Left renal cortex interstitium (tissue), 4 donors: ENCODE results near the gene EGR2. TPM values are rescaled to one million over a fixed set of nuclear protein-coding genes. Genes with fewer than 3 reads are reported as not detected.

Source experiments
- DNase-seq, 4 donors: peaks; one replicate each; pipeline ENCODE4 v3.0.0-alpha.2; 2013; ENCODE audit warnings: low read depth in 4 of 4, low spot score in 2 of 4, missing footprints in 1 of 4
- polyA plus RNA-seq, 4 donors: library from polyadenylated mRNA; unstranded; fragments of 120-200 nt; gene quantifications; one replicate each; pipeline ENCODE4 v1.2.1, GENCODE V29; 2013; ENCODE audit not compliant: insufficient read length in 4 of 4

EGR2 gene
- 10 to 100 TPM in 1 of 4 donors, 1 to 10 TPM in 1, under 1 TPM in 2; 0.77 to 13.2 (median 0.97) TPM for polyA plus RNA-seq

DNA sequence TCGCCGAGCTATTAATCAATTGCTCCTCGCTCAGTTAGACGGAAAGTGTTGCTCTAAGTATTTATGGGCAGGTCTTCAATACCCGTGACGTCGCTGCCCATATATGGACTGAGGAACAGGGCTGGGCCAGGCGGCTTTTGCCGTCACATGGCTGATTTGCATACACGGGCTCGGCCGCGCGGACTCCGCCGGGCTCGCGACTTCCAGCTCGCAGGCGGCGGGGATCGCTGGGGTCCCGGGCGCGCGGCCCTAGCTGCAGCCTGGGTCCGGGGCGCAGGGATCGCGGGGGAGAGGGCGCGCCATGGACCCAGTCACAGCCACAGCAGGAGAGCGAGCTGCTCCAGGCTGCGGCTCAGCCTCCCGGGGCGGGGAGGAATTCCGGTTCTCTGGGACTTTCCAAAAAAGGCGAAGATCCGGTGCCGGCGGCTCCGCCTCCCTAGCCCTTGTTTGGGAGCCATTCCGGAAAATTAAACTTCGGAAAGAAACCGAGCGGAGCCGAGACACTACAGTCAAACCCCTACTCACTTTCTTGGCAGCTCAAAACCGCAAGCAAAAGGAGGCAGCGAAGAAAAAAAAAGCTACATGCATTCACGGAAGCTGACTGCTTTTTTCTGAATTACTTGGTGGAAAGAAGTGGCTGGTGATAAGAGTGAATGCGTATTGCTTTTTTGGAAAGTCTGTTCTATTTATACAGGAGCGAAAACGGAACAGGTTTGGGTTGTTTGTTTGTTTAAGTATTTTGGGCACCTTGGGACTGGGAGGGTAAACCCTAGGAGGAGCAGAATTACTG is at the start of gene EGR2:
Gene EGR2, minus strand, starts transcription at position 36 of the 790 bp plus-strand sequence. CDS start 337 bp downstream, outside the sequence.
- peak in 3 of 4 donors; percentile 82 to 94 (median 88) for DNase-seq

DNA sequence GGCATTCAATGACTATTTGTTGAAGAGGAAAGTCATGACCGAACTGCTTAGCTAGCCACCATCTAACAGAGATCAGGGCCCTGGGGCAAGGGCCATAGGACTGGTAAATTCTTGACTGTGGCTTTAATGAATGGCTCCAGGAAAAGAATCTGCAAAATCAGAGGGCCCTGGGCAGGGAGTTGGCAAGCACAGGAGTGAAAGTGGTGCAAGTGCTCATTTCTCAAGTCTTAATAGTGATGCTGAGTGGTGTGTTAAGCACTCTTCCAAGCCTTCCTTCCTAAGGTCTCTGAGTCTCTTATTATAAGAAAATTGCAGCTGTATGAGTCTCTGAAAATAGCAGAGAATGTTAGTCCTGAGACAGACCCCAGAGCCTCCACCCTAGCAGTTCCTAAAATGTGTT is 46.3 kb upstream of the EGR2 start:
- no peak for DNase-seq

DNA sequence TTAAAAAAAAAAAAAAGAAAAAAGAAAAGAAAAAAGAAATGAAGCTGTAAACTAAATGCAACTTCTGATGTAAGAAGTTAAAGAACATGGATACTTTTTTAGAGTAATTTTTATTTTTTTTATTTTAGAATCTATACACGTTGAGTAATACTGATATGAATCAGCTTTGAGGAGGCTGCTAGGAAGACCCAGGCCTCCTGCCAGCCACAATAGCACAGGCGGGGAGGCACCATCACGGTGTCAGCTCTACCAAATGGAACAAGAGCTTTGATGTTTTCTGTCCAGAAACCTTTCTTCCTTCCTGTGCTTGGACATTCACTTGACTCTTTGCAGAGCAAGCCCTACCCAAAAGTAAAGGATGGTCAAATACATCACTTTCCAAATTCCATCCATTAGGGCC is 45.3 kb upstream of the EGR2 start:
- no peak for DNase-seq

DNA sequence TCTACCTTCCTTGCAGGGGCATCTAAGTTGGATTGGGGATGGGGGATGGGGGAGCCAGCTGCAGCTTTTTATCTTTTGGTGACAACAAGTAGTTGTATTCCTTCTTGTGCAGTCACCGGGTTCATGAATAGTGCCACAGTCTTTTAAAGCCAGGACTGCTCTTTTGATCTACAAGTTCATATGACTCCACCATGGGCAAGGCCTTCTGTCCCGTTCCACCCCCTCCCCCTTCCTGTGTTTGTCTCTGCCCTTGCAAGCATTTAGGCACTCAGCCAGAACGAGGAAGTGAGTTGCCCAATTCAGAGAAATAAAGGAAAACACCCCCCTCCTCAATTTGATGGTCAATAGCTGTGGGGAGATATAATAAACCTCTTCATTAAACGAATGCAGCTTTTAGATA is 44.8 kb upstream of the EGR2 start:
- DNase-seq = peak in 2 of 4 donors; percentile 5 to 16

DNA sequence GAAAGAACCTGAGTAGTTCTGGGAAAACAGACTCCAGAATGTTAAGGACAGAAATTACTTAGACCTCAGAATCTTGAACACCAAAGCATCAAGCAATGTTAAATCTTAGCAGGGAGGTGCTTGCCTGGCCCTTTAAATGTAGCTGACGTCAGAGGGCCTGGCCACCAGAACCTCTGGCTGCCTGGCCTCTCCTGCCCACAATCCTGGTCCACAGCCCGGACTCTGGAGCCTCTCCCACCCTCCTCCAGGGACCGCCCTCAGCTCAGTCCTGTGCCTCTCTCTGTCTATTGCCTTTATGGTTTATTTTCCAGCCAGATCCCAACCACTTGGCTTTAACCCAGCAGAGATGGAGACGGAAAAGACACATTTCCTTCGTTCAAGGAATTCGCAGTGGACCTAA is 42.2 kb upstream of the EGR2 start:
- DNase-seq = no peak

DNA sequence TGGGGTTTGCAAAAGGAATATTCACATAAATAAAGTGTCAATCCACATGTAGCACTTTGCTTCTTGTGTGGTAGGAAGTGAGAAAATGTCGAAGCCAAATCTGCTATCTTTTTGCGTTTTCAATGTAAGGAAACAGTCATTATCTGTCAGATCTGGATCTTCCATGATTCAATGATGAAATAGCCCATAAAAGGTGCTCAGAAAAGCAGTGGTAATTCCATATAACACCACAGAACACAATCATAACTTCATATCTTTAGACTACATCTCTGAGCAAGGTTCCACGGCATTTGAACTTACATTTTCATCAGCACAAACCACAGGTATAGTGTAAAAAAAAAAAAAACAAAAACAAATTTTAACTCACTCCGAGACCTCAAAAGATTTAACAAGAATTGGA is 39.9 kb upstream of the EGR2 start:
- DNase-seq = no peak

DNA sequence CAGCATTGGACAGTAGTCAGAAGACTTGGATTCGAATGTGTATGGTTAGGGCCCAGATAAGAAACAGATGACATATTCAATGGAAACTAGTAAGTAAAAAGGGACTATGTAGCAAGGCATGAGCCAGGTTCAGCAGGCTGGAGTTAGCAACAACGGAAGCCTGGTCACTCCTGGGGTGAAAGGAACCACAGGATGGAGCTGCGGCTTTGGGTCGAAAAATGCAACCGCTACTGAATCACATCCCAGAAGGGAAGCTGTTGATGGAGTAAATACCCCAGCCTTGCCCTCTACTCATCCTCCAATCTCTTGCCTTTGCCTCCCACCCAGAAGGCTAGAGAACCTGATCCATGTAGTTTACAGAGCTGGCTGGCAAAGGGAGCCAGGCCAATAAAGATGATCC is 37.5 kb upstream of the EGR2 start:
- DNase-seq = no peak

DNA sequence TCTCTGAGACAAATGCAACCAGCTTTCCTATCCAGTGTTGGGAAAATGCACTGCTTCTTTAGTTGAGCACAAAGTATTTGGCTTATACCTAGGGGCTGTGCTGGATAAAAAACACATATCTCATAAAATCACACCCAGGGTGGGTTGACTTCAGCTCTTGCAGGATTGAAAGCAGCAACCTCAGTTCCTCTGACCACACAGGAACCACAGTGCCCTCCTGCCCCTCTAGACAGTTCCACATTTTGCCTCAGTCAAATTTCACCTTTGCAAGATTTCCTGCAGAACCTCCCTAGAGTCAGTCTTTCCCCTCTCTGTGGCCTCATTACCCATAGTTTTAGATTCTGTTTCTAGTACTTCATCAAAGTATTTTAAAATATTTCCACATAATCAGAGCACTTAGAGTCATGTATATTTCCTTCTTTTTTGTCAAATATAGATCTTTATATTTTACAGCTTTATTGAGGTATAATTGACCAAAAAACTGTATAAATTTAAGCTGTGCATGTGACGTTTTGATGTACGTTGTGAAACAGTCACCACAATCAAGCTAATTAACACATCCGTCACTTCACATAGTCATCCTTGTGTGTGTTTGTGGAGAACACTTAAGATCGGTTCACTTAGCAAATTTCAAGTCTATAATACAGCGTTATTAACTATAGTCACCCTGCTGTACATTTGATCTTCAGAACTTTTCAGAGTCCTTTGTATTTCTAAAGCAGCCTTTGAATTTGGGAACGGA is 37.0 kb upstream of the EGR2 start:
- DNase-seq = no peak

DNA sequence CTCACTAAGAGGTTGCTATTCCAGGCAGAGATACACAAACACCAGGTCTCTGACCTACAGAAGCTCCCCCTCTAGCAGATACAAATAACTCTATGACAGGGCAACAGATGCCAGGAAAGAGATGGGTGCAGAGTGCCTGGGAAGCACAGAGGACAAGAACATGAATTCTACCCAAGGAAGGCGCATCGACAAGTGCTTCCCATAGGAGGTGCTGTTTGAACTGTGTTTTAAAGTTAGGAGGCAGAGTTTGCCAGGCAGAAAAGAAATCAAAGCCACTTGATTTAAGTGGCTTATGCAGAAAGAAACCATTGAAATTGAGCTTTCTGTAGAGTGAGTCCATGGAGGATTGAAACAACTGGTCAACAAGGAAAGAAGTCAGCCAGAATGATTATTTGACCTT is 35.3 kb upstream of the EGR2 start:
- no peak for DNase-seq

DNA sequence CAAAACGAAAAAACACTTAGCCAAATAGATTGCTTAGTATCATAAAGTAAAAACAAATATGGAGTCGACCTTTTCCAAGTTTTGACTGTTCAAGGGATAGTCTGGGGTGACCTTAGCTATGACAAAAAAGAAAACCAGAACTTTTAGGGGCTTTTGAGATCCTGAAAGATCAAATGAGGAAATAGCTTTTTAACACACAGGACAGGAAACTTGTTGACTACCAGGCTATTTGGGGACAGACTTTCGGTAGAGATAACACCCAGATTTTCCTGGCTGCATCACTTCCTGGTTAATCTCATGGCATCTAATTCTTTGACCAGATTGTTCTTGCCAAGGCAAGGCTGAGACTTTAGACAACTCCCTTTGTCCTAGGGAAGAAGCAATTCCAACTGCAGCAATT is 34.5 kb upstream of the EGR2 start:
- no peak for DNase-seq

DNA sequence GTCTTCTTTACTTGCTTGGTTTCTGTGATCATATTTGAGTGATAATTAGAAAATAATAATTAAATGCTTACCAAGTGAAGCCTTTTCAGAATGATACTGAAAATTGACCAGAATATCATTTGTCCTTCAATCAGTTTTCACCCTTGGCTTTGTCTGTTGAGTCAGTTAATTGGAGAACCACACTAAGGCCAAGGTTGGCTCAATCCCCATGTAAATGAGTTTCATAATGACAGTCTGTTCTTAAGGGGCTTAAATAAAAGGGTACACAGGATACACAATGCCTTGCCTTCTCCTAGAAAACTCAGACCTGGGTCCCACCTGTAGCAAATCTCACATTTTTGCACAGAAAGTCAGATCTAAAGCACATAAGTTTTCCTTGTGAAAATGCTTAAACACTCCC is 31.3 kb upstream of the EGR2 start:
- no peak for DNase-seq

DNA sequence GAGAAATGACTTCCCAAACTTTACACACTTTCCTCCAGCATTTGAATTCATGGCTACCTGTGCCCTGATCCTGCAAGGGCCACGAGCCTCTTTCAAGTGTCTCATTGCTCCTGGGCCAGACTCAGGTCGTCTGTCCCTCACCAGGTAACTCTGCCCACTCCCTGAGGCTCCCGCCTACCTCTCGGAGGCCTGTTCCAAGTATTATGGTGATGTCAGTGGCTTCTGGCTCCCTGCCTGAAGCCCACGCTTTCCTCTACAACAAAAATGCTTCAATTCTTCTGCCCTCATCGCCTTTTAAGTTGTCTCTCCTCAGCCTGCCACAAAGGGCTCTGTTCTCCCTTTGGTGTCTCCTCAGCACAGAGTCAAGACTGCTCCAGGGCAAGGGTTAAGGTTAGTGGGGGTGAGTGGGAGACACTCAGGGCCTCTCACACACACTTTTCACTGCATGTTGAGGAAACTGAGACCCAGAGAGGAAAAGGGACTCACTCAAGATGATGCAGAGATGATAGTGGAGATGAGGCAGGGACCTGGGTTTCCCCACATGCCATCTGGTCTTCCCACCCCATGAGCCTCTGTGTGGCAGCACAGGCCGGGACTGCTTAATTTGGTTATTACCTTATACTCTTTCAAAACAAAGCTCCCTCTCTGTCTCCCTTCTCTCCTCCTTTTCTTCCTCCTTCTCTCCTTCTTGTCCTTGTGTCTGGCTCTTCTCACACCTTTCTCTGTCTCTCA is 28.3 kb upstream of the EGR2 start:
- DNase-seq = no peak

DNA sequence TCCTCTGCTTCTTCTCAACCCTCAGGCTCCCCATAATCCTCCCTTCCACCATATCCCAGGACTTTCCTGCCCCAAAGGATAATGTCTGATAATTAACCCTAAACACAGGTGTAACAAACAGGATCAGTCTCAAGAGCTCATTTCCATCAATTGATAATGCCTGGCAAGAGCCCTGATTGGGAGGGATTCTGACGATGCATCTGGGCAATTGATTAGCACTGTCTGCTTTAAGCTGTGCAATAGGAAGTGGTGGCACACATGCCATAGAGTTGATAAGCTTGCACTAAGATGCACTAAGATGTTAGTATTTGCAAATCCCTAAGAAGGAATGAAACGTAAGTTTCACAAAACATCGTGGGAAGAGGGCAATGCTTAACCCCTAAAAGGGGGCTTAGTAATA is 27.4 kb upstream of the EGR2 start:
- no peak for DNase-seq

DNA sequence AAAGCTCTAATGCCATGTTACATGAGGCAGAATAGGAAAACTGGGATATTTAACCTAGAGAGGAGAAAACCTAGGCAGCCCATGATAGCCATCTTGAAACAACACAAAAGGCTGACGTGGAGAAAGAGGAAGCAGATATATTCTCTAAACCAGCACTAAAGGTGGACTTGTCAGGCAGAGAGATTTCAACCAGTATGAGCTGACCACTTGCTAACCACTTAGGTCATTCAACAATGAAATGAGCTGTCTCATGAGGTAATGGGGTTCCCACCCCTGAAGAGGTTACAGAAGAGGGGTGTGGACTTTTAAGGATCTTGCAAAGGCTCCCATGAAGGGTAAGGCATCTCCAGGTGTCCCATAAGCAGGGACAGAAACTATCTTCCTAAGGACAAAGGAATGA is 26.8 kb upstream of the EGR2 start:
- DNase-seq = no peak

DNA sequence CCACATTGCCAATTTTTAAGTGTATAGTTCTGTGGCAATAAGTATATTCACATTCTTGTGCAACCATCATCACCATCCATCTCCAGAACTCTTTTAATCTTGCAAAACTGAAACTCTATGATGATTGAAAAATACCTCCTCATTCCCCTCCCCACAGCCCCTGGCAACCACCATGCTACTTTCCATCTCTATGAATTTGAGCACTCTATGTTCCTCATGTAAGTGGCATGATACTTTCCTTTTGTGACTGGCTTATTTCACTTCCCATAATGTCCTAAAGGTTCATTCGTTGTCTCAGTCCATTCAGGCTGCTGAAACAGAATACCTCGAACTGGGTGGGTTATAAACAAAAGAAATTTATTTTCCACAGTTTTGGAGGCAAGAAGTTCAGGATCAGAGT is 23.4 kb upstream of the EGR2 start:
- DNase-seq = no peak

DNA sequence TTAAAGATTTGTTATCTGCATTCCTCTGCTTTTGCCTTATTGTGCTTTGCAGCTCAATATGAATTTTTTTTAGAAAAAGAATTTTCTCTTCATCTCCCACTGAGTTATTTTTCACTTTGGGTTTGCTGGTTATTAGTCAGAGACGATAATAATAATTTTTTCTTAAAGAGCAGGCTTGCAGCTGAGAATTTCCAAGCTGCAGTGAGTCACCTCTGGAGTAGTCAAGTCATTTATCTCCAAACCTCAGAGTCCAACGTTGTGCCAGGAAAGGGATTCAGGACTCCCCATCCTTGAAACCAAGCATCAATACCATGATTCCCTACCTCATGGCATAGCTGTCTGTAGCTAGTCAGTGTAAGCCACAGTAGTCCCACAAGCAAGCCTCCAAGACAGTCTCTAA is 15.2 kb upstream of the EGR2 start:
- DNase-seq = no peak

DNA sequence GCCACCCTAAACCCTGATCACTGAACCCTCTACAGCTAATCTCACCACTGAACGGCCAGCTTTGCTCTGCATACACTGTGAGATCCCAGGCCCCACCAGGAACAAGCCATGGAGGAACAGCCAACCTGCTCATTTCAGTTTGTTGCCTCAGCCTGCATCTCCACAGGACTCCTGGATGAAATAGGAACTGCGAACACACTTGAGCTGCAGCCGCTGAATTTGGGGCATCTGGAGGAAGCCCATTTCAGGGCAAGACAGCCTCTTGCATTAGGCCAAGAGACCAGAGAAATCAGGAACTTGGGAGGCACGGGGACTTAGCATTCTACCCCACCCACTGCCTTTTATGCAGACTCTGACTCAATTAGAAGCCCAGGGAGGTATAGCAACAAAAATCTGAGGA is 14.5 kb upstream of the EGR2 start:
- DNase-seq = no peak

DNA sequence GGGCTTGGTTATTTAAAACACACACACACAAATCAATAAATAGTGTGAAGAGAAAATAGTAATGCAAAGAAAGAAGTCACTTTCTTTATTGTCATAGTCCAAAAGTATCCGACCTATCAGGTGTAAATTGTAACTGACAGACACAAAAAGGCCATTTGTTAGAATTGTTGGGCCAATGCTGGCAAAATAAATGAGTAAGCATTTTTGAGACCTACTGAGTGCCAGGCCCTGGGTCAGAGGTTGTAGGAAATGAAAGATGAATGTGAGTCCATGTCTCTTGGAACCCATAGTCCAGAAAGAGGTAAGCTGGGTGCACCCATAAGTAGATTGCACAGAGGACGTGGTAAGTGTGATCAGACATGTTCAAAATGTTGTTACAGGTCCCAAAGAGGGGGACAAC is 13.5 kb upstream of the EGR2 start:
- no peak for DNase-seq

DNA sequence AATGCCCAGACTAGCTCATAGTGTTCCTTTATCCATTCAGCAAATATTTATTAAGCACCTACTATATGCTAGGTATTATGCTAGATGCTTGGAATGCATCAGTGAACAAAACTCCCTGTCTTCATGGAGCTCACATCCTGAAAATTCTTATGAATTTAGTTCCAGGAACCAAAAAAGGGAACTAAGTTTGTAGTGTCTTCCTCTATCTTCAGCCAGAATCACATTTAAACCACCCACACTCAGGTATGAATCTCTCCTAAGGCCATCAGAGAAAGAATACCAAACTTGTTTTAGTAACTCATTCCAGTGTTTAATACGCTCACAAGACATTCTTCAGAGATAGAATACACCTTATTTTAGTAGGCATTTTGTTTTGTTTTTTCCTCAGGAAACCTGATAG is 10.1 kb upstream of the EGR2 start:
- DNase-seq = no peak

DNA sequence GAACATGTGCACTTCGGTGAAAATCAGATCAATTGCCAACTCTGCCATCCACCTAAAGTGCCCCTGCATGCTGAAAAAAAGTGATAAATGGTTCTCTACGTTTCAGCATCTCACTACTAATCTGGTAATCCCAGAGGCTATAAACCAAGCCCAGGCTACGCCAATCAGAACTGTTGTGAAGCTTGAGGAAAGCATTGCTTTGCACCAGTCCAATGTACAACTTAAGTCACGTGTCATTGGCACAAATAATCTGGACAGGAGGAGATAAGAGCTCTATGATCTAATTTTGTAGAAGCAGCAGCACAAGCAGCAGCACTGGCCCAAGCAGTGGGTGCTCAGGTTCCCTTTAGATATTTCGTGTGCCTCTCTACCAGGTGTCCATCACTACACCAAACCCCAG is 4.4 kb upstream of the EGR2 start:
- no peak for DNase-seq

DNA sequence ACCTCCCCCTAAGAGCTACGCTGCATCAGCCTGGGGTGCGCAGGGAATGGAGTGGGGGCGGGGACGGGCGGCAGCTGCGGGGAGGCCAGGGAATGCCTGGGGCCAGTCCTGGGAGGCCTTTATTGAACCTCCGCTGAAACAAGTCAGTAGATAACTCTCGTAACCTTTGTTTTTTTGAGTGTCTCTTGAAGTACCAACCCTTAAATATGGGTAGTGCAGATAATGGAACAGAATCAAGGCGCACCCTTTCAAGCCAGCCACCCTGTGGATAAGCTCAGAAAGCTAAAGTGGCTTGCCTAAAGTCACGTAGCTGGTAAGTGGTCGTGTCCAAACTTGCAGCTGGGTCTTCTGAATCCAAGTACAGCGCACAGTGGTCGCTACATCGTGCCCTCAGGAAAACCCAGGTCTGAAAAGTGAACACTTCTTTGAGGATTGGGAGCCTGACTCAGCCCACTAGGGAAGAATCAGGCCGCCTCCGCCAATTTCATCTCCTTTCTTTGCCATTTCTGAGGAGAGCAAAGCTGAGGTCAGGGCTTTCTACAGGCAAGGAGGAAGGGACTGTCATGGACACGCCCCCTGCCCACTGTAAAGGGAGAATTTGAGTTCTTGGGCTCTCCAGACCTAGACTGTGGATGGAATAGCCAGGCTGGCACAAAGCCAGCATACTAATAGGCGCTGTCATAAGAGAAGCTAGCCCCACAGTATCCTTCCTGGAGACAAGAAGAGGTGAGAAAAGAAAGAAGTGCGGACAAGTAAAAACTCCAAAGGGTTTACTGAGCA is 3.2 kb upstream of the EGR2 start:
- DNase-seq = no peak
